ENCODE measurements around the gene FOXN4. TPM values are rescaled to one million over a fixed set of nuclear protein-coding genes. Genes with fewer than 3 reads are reported as not detected.

Gene FOXN4
- total and polyA plus RNA-seq, 2 experiments from 2014 or later, result not detected

DNA sequence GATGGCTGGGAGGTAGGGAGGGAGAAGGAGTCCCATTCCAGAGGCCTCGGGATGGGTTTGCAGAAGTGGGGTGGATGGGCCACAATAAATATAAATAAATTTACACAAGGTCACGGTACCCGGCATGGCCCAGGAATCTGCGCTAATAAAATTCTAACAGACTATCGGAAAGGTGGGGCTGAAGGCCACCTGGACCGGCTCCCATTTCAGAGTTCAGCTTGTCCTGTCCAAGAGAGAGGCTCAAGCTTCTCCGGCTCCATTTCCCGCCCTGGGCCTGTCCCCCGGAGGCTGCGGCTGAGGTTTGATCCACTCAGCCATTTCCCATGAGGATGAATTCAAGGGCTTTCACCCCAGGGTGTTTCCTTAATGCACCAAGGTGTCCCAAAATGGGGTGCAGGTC lies 30.2 kb downstream of the FOXN4 start:
- Histone ChIP-seq H3K4me3 (no peak overlapping the region), H3K4me2 (ENCODE audit: unreplicated experiment) (no peak overlapping the region), H3K36me3 (ENCODE audit: low read depth) (no peaks in the 10 kb centered on the region), H2AFZ (no peak overlapping the region), H3K9me3 (ENCODE audit: low read depth) (no peaks in the 10 kb centered on the region), H3K9ac (no peak overlapping the region), H3K27me3 (replicated peaks; ENCODE audit: insufficient read depth) (peaks cover 13% of the 10 kb centered on the region; the same call in 1 of the 2 replicates), H3K9me2 (ENCODE audit: insufficient read depth) (no peaks in the 10 kb centered on the region), H3K4me1 (ENCODE audit: insufficient read depth) (no peaks in the 10 kb centered on the region), H3K79me2 (ENCODE audit: insufficient read depth) (no peaks in the 10 kb centered on the region), H4K20me1 (ENCODE audit: insufficient read depth) (no peaks in the 10 kb centered on the region), H3K27ac (no peak overlapping the region), H3F3A (ENCODE audit: insufficient read depth) (no peaks in the 10 kb centered on the region)
- DNase-seq, result no peak
- no peak for TF ChIP-seq EZH2 (IDR thresholded peaks at IDR 0.05; ENCODE audit: insufficient read depth, poor library complexity, severe bottlenecking)
- TF ChIP-seq EZH2phosphoT487 (IDR thresholded peaks at IDR 0.05; ENCODE audit: insufficient read depth, low read depth), result no peak
- in situ Hi-C loops (cut with MboI), result no loop called here
- WGBS, 2 experiments (ENCODE audit: low coverage in 1 of 2, low lambda C conversion rate in 2 of 2, missing lambda C conversion rate in 2 of 2), result 23 to 24% methylated on average over 10 of the region's 10 CpGs

DNA sequence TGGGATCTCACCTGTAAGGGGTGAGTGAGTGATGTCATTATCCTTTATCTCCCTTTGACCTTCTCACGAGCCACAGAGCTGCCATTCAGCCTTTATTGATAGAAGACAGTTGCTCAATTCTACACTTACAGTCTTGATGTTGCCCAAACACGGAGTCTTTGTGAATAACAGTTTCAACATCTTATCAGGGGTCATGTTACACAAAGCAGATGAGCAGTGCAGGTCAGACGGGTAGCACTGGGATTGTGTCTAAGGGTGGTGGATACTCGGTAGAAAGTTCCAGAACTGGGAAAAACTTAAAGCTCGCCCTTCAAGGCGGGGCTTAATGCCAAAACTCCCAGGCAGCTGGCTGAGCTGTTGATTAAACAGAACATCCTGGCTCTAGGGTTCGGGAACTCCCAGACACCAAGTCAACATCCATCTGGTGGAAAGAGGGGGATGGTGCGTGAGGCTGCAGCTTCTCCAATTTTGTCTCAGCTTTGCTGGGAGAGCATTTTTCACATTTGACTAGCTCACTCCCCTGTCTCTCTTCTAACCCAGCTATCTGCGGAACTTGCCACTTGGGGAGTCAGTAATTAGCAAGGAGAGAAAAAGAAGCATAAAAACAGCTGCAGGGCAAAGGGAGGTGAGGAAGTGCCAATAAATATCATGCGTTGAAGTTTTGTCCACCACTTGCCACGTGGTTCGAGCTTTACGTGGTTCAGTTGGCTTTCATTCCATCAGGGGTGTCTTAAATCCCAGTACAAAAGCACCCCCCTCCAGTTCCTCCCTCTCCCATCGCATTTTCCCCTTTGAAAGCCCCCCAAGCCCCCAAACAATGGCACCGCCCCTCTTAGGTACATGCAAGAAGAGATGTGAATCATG lies 31.0 kb downstream of the FOXN4 start:
- peaks cover 13% of the 10 kb centered on the region; the same call in 1 of the 2 replicates for H3K27me3 ChIP-seq (replicated peaks; ENCODE audit: insufficient read depth)
- no peak for TF ChIP-seq EZH2 (IDR thresholded peaks at IDR 0.05; ENCODE audit: insufficient read depth, poor library complexity, severe bottlenecking)
- TF ChIP-seq EZH2phosphoT487 (IDR thresholded peaks at IDR 0.05; ENCODE audit: insufficient read depth, low read depth), result no peak
- no peak overlapping the region for H2AFZ ChIP-seq
- H3K4me3 ChIP-seq, result no peak overlapping the region
- H3K9me3 ChIP-seq (ENCODE audit: low read depth), result no peaks in the 10 kb centered on the region
- H3F3A ChIP-seq (ENCODE audit: insufficient read depth), result no peaks in the 10 kb centered on the region
- H3K36me3 ChIP-seq (ENCODE audit: low read depth), result no peaks in the 10 kb centered on the region
- H3K4me2 ChIP-seq (ENCODE audit: unreplicated experiment), result no peak overlapping the region
- H4K20me1 ChIP-seq (ENCODE audit: insufficient read depth), result no peaks in the 10 kb centered on the region
- 10 to 12% methylated on average over 15 of the region's 15 CpGs for WGBS, 2 experiments (ENCODE audit: low coverage in 1 of 2, low lambda C conversion rate in 2 of 2, missing lambda C conversion rate in 2 of 2)
- DNase-seq, result peak; percentile 40
- no peak overlapping the region for H3K27ac ChIP-seq
- in situ Hi-C loops (cut with MboI), result no loop called here
- H3K79me2 ChIP-seq (ENCODE audit: insufficient read depth), result no peaks in the 10 kb centered on the region
- H3K4me1 ChIP-seq (ENCODE audit: insufficient read depth), result no peaks in the 10 kb centered on the region
- H3K9me2 ChIP-seq (ENCODE audit: insufficient read depth), result no peaks in the 10 kb centered on the region
- H3K9ac ChIP-seq, result no peak overlapping the region

DNA sequence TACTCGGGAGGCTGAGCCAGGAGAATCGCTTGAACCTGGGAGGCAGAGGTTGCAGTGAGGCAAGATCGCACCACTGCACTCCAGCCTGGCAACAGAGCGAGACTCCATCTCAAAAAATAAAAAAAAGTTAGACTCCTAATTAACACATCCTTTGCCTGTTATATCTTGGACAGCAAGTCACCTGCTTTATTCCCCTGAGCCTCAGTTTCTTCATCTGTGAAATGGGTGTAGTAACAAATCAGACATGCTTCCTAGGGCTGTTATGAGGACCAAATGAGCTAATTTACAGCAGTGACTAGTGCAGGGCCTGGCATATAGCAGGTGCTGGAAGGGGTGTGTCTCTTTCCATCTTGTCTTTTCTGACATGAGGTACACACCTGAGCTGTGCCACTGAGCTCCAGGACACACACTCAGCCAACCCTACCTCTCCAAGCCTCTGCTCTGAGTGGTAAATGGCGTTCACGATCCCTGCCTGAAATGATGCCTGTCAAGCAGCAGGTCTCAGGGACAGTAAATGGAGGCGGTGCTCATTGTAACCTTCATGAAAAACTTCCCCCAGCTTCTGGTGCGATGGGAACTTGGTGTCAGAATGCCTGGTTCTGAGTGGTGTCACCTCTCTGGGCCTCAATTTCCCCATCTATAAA lies 31.7 kb downstream of the FOXN4 start:
- H3K4me2 ChIP-seq (ENCODE audit: unreplicated experiment), result no peak overlapping the region
- H3F3A ChIP-seq (ENCODE audit: insufficient read depth), result no peaks in the 10 kb centered on the region
- H3K9me2 ChIP-seq (ENCODE audit: insufficient read depth), result no peaks in the 10 kb centered on the region
- H3K9ac ChIP-seq, result no peak overlapping the region
- no peak overlapping the region for H3K27ac ChIP-seq
- no peak for TF ChIP-seq EZH2phosphoT487 (IDR thresholded peaks at IDR 0.05; ENCODE audit: insufficient read depth, low read depth)
- no peak for TF ChIP-seq EZH2 (IDR thresholded peaks at IDR 0.05; ENCODE audit: insufficient read depth, poor library complexity, severe bottlenecking)
- WGBS, 2 experiments (ENCODE audit: low coverage in 1 of 2, low lambda C conversion rate in 2 of 2, missing lambda C conversion rate in 2 of 2), result 70 to 74% methylated on average over 8 of the region's 8 CpGs
- no peak for DNase-seq
- H3K9me3 ChIP-seq (ENCODE audit: low read depth), result no peaks in the 10 kb centered on the region
- no peaks in the 10 kb centered on the region for H4K20me1 ChIP-seq (ENCODE audit: insufficient read depth)
- in situ Hi-C loops (cut with MboI), result no loop called here
- peaks cover 13% of the 10 kb centered on the region; the same call in 1 of the 2 replicates for H3K27me3 ChIP-seq (replicated peaks; ENCODE audit: insufficient read depth)
- no peak overlapping the region for H2AFZ ChIP-seq
- no peaks in the 10 kb centered on the region for H3K4me1 ChIP-seq (ENCODE audit: insufficient read depth)
- no peaks in the 10 kb centered on the region for H3K36me3 ChIP-seq (ENCODE audit: low read depth)
- no peak overlapping the region for H3K4me3 ChIP-seq
- no peaks in the 10 kb centered on the region for H3K79me2 ChIP-seq (ENCODE audit: insufficient read depth)

DNA sequence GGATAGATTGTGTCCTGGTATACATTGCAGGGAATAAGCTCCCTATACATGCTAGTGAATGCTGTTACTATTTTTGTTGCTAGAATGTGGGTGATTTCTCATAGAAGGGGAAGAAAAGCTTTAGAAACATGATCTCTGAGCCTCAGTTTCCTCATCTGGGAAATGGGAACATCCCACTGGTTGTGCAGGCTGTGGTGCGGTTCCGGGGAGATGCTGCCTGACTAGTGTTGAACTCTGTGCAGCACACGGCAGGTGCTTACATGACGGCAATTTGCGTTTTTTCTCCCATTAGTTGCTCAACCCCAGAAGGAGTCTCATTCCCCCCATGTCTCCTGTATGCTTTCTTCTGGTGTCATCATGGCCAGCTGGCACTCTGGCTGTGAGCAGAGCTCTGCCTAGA lies 32.9 kb downstream of the FOXN4 start:
- no peaks in the 10 kb centered on the region for H3K9me2 ChIP-seq (ENCODE audit: insufficient read depth)
- TF ChIP-seq EZH2phosphoT487 (IDR thresholded peaks at IDR 0.05; ENCODE audit: insufficient read depth, low read depth), result no peak
- no peak for TF ChIP-seq EZH2 (IDR thresholded peaks at IDR 0.05; ENCODE audit: insufficient read depth, poor library complexity, severe bottlenecking)
- no peak overlapping the region for H3K27ac ChIP-seq
- no peak overlapping the region for H2AFZ ChIP-seq
- DNase-seq, result no peak
- H3K36me3 ChIP-seq (ENCODE audit: low read depth), result no peaks in the 10 kb centered on the region
- H3F3A ChIP-seq (ENCODE audit: insufficient read depth), result no peaks in the 10 kb centered on the region
- in situ Hi-C loops (cut with MboI), result no loop called here
- H3K4me2 ChIP-seq (ENCODE audit: unreplicated experiment), result no peak overlapping the region
- no peak overlapping the region for H3K4me3 ChIP-seq
- no peaks in the 10 kb centered on the region for H4K20me1 ChIP-seq (ENCODE audit: insufficient read depth)
- no peaks in the 10 kb centered on the region for H3K4me1 ChIP-seq (ENCODE audit: insufficient read depth)
- H3K9me3 ChIP-seq (ENCODE audit: low read depth), result no peaks in the 10 kb centered on the region
- H3K79me2 ChIP-seq (ENCODE audit: insufficient read depth), result no peaks in the 10 kb centered on the region
- no peak overlapping the region for H3K9ac ChIP-seq
- peaks cover 13% of the 10 kb centered on the region; the same call in 1 of the 2 replicates for H3K27me3 ChIP-seq (replicated peaks; ENCODE audit: insufficient read depth)
- WGBS, 2 experiments (ENCODE audit: low coverage in 1 of 2, low lambda C conversion rate in 2 of 2, missing lambda C conversion rate in 2 of 2), result 92 to 94% methylated on average over 5 of the region's 5 CpGs

Measured in GM23248 (cell line).